ENCODE measurements around the gene CCSER1.
"Not testable (repeated sequence)": the region's sequence is repeated elsewhere in the genome, so short reads cannot be mapped to it uniquely, and the experiment has no call there.

Gene CCSER1

GRCh38 chr4:91447168-91447567, 1320.0 kb downstream of the CCSER1 start:
- H3K36me3 ChIP-seq (replicated peaks) = no peaks in the 10 kb centered on the region
- no peaks in the 10 kb centered on the region for H3K4me1 ChIP-seq
- in situ Hi-C loops (cut with MboI; ENCODE audit: low sequenced_read_pairs) = no loop called here
- DNase-seq (ENCODE audit: low spot score in 2 of 2) = no peak
- H3K4me3 ChIP-seq = no peak overlapping the region
- H3K9me3 ChIP-seq = no peaks in the 10 kb centered on the region
- H3K27me3 ChIP-seq (ENCODE audit: low read depth) = no peaks in the 10 kb centered on the region

GRCh38 chr4:91448668-91449330, 1321.6 kb downstream of the CCSER1 start:
- no peaks in the 10 kb centered on the region for H3K4me1 ChIP-seq
- in situ Hi-C loops (cut with MboI; ENCODE audit: low sequenced_read_pairs) = no loop called here
- no peaks in the 10 kb centered on the region for H3K36me3 ChIP-seq (replicated peaks)
- no peaks in the 10 kb centered on the region for H3K27me3 ChIP-seq (ENCODE audit: low read depth)
- H3K4me3 ChIP-seq = no peak overlapping the region
- H3K9me3 ChIP-seq = no peaks in the 10 kb centered on the region
- DNase-seq (ENCODE audit: low spot score in 2 of 2) = no peak

- no peak for DNase-seq (ENCODE audit: low spot score in 2 of 2)
- Histone ChIP-seq H3K9me3 (no peaks in the 10 kb centered on the region), H3K4me3 (no peak overlapping the region), H3K4me1 (no peaks in the 10 kb centered on the region), H3K27me3 (ENCODE audit: low read depth) (no peaks in the 10 kb centered on the region), H3K36me3 (replicated peaks) (no peaks in the 10 kb centered on the region)
- in situ Hi-C loops (cut with MboI; ENCODE audit: low sequenced_read_pairs) = no loop called here
These were observed 1326.9 kb downstream of the CCSER1 start for GRCh38 chr4:91454111-91454510.

- H3K27me3 ChIP-seq (ENCODE audit: low read depth); H3K36me3 ChIP-seq (replicated peaks); in situ Hi-C loops (cut with MboI; ENCODE audit: low sequenced_read_pairs); H3K4me1 ChIP-seq; H3K9me3 ChIP-seq; H3K4me3 ChIP-seq; DNase-seq (ENCODE audit: low spot score in 2 of 2): not testable (repeated sequence)
These were observed 1335.4 kb downstream of the CCSER1 start for GRCh38 chr4:91462566-91462965.

GRCh38 chr4:91470671-91471070, 1343.5 kb downstream of the CCSER1 start:
- H3K4me1 ChIP-seq = no peaks in the 10 kb centered on the region
- H3K36me3 ChIP-seq (replicated peaks) = no peaks in the 10 kb centered on the region
- no peaks in the 10 kb centered on the region for H3K9me3 ChIP-seq
- no peak for DNase-seq (ENCODE audit: low spot score in 2 of 2)
- H3K27me3 ChIP-seq (ENCODE audit: low read depth) = no peaks in the 10 kb centered on the region
- in situ Hi-C loops (cut with MboI; ENCODE audit: low sequenced_read_pairs) = no loop called here
- H3K4me3 ChIP-seq = no peak overlapping the region

GRCh38 chr4:91471280-91471679, 1344.1 kb downstream of the CCSER1 start:
- no peaks in the 10 kb centered on the region for H3K4me1 ChIP-seq
- DNase-seq (ENCODE audit: low spot score in 2 of 2) = no peak
- no peak overlapping the region for H3K4me3 ChIP-seq
- H3K36me3 ChIP-seq (replicated peaks) = no peaks in the 10 kb centered on the region
- no peaks in the 10 kb centered on the region for H3K9me3 ChIP-seq
- in situ Hi-C loops (cut with MboI; ENCODE audit: low sequenced_read_pairs) = no loop called here
- H3K27me3 ChIP-seq (ENCODE audit: low read depth) = no peaks in the 10 kb centered on the region

GRCh38 chr4:91472046-91472445, 1344.9 kb downstream of the CCSER1 start:
- H3K36me3 ChIP-seq (replicated peaks) = no peaks in the 10 kb centered on the region
- H3K4me3 ChIP-seq = no peak overlapping the region
- in situ Hi-C loops (cut with MboI; ENCODE audit: low sequenced_read_pairs) = no loop called here
- no peaks in the 10 kb centered on the region for H3K9me3 ChIP-seq
- H3K27me3 ChIP-seq (ENCODE audit: low read depth) = no peaks in the 10 kb centered on the region
- no peaks in the 10 kb centered on the region for H3K4me1 ChIP-seq
- DNase-seq (ENCODE audit: low spot score in 2 of 2) = no peak

GRCh38 chr4:91485415-91485814, 1358.2 kb downstream of the CCSER1 start:
- Histone ChIP-seq H3K4me1 (no peaks in the 10 kb centered on the region), H3K27me3 (ENCODE audit: low read depth) (no peaks in the 10 kb centered on the region), H3K9me3 (no peaks in the 10 kb centered on the region), H3K36me3 (replicated peaks) (no peaks in the 10 kb centered on the region), H3K4me3 (no peak overlapping the region)
- in situ Hi-C loops (cut with MboI; ENCODE audit: low sequenced_read_pairs) = no loop called here
- no peak for DNase-seq (ENCODE audit: low spot score in 2 of 2)

GRCh38 chr4:91488946-91489345, 1361.8 kb downstream of the CCSER1 start:
- no peak overlapping the region for H3K4me3 ChIP-seq
- in situ Hi-C loops (cut with MboI; ENCODE audit: low sequenced_read_pairs) = no loop called here
- H3K9me3 ChIP-seq = no peaks in the 10 kb centered on the region
- H3K27me3 ChIP-seq (ENCODE audit: low read depth) = no peaks in the 10 kb centered on the region
- no peaks in the 10 kb centered on the region for H3K4me1 ChIP-seq
- no peaks in the 10 kb centered on the region for H3K36me3 ChIP-seq (replicated peaks)
- DNase-seq (ENCODE audit: low spot score in 2 of 2) = no peak

- in situ Hi-C loops (cut with MboI; ENCODE audit: low sequenced_read_pairs) = no loop called here
- Histone ChIP-seq H3K27me3 (ENCODE audit: low read depth) (no peaks in the 10 kb centered on the region), H3K9me3 (no peaks in the 10 kb centered on the region), H3K4me3 (no peak overlapping the region), H3K4me1 (no peaks in the 10 kb centered on the region), H3K36me3 (replicated peaks) (no peaks in the 10 kb centered on the region)
- no peak for DNase-seq (ENCODE audit: low spot score in 2 of 2)
These were observed 1370.7 kb downstream of the CCSER1 start for GRCh38 chr4:91497892-91498291.

GRCh38 chr4:91502365-91502764, 1375.2 kb downstream of the CCSER1 start:
- H3K4me1 ChIP-seq = no peaks in the 10 kb centered on the region
- DNase-seq (ENCODE audit: low spot score in 2 of 2) = no peak
- in situ Hi-C loops (cut with MboI; ENCODE audit: low sequenced_read_pairs) = no loop called here
- no peak overlapping the region for H3K4me3 ChIP-seq
- H3K9me3 ChIP-seq = no peaks in the 10 kb centered on the region
- no peaks in the 10 kb centered on the region for H3K36me3 ChIP-seq (replicated peaks)
- no peaks in the 10 kb centered on the region for H3K27me3 ChIP-seq (ENCODE audit: low read depth)

GRCh38 chr4:91513326-91513725, 1386.1 kb downstream of the CCSER1 start:
- H3K4me1 ChIP-seq = no peaks in the 10 kb centered on the region
- H3K36me3 ChIP-seq (replicated peaks) = no peaks in the 10 kb centered on the region
- no peaks in the 10 kb centered on the region for H3K27me3 ChIP-seq (ENCODE audit: low read depth)
- no peaks in the 10 kb centered on the region for H3K9me3 ChIP-seq
- in situ Hi-C loops (cut with MboI; ENCODE audit: low sequenced_read_pairs) = no loop called here
- H3K4me3 ChIP-seq = no peak overlapping the region
- DNase-seq (ENCODE audit: low spot score in 2 of 2) = no peak

- H3K9me3 ChIP-seq = no peaks in the 10 kb centered on the region
- H3K4me3 ChIP-seq = no peak overlapping the region
- no peaks in the 10 kb centered on the region for H3K4me1 ChIP-seq
- in situ Hi-C loops (cut with MboI; ENCODE audit: low sequenced_read_pairs) = no loop called here
- no peaks in the 10 kb centered on the region for H3K27me3 ChIP-seq (ENCODE audit: low read depth)
- no peaks in the 10 kb centered on the region for H3K36me3 ChIP-seq (replicated peaks)
- no peak for DNase-seq (ENCODE audit: low spot score in 2 of 2)
These were observed 1392.0 kb downstream of the CCSER1 start for GRCh38 chr4:91519155-91519554.

- no peaks in the 10 kb centered on the region for H3K4me1 ChIP-seq
- H3K9me3 ChIP-seq = no peaks in the 10 kb centered on the region
- in situ Hi-C loops (cut with MboI; ENCODE audit: low sequenced_read_pairs) = no loop called here
- H3K27me3 ChIP-seq (ENCODE audit: low read depth) = no peaks in the 10 kb centered on the region
- DNase-seq (ENCODE audit: low spot score in 2 of 2) = no peak
- H3K36me3 ChIP-seq (replicated peaks) = no peaks in the 10 kb centered on the region
- no peak overlapping the region for H3K4me3 ChIP-seq
These were observed 1398.4 kb downstream of the CCSER1 start for GRCh38 chr4:91525621-91526020.

- Histone ChIP-seq H3K27me3 (ENCODE audit: low read depth) (no peaks in the 10 kb centered on the region), H3K36me3 (replicated peaks) (no peaks in the 10 kb centered on the region), H3K4me3 (no peak overlapping the region), H3K4me1 (no peaks in the 10 kb centered on the region), H3K9me3 (no peaks in the 10 kb centered on the region)
- in situ Hi-C loops (cut with MboI; ENCODE audit: low sequenced_read_pairs) = no loop called here
- peak in 1 of 2 experiments; percentile 42 for DNase-seq (ENCODE audit: low spot score in 2 of 2)
These were observed 1399.9 kb downstream of the CCSER1 start for GRCh38 chr4:91527056-91527455.
